HepG2 (cell line): ENCODE measurements around the gene FAM3D. TPM values are rescaled to one million over a fixed set of nuclear protein-coding genes. Genes with fewer than 3 reads are reported as not detected.

Experiments
- CHCHD3 ChIP-seq: sonication (generic); formaldehyde crosslinking; IDR thresholded peaks from 2 replicates; pipeline ENCODE4 v1.8.0; 2022; ENCODE audit warnings: mild to moderate bottlenecking, missing genetic modification reagents, moderate library complexity
- FLYWCH1 ChIP-seq: sonication (generic); formaldehyde crosslinking; IDR thresholded peaks from 2 replicates; pipeline ENCODE4 v1.8.1; 2023; ENCODE audit warnings: mild to moderate bottlenecking, missing genetic modification reagents
- KDM1A ChIP-seq: IDR thresholded peaks from 2 replicates; pipeline ENCODE4 v1.6.1; 2016; ENCODE audit warnings: missing compliant biosample characterization
- MLLT10 ChIP-seq: sonication (generic); formaldehyde crosslinking; IDR thresholded peaks from 2 replicates; pipeline ENCODE4 v1.4.0; 2020; ENCODE audit warnings: missing genetic modification reagents
- SIN3B ChIP-seq: fragments of 150-350 bp; IDR thresholded peaks from 2 replicates; pipeline ENCODE4 v1.6.1; 2014; ENCODE audit warnings: low read length
- SNAPC2 ChIP-seq: sonication (generic); formaldehyde crosslinking; IDR thresholded peaks from 2 replicates; pipeline ENCODE4 v1.8.1; 2022; ENCODE audit warnings: mild to moderate bottlenecking, missing genetic modification reagents
- STAT5B ChIP-seq: sonication (generic); formaldehyde crosslinking; IDR thresholded peaks from 2 replicates; pipeline ENCODE4 v1.4.0; 2020; ENCODE audit warnings: missing genetic modification reagents
- TAF15 ChIP-seq: fragments of 200-400 bp; formaldehyde crosslinking; IDR thresholded peaks from one replicate; pipeline ENCODE4 v1.6.1; 2018; ENCODE audit warnings: mild to moderate bottlenecking, low read depth, low read length; ENCODE audit not compliant: poor library complexity, severe bottlenecking
- XBP1 ChIP-seq: sonication (generic); formaldehyde crosslinking; IDR thresholded peaks from 2 replicates; pipeline ENCODE4 v1.5.0; 2020; ENCODE audit warnings: missing genetic modification reagents
- ZNF484 ChIP-seq: sonication (generic); formaldehyde crosslinking; IDR thresholded peaks from 2 replicates; pipeline ENCODE4 v1.5.1; 2020; ENCODE audit warnings: mild to moderate bottlenecking, low read depth, missing genetic modification reagents, borderline replicate concordance
- ZNF790 ChIP-seq: sonication (generic); formaldehyde crosslinking; IDR thresholded peaks from 2 replicates; pipeline ENCODE4 v1.8.0; 2022; ENCODE audit warnings: missing genetic modification reagents, mild to moderate bottlenecking, borderline replicate concordance
- ZNF816 ChIP-seq: sonication (generic); formaldehyde crosslinking; IDR thresholded peaks from 2 replicates; pipeline ENCODE4 v1.8.0; 2022; ENCODE audit warnings: missing genetic modification reagents, mild to moderate bottlenecking, borderline replicate concordance
- polyA plus RNA-seq, 8 experiments: library from polyadenylated mRNA; depleted of rRNA in 3 of 8; stranded (reverse) in 7 of 8; unstranded in 1 of 8; fragments of >200 nt; fragmentation: Illumina TruSeq in 4 of 8; extraction: Trizol in 4 of 8; gene quantifications; 2 replicates each; pipeline versions ENCODE4 v1.2.1 to v1.2.3, GENCODE V29; 2011 to 2016; ENCODE audit warnings: low read depth in 4 of 8, missing spikeins in 1 of 8, mixed read lengths in 1 of 8; ENCODE audit not compliant: insufficient read depth in 1 of 8
- total RNA-seq, 5 experiments: library from RNA; depleted of rRNA; stranded (reverse); fragments of >200 nt; fragmentation: Illumina TruSeq; extraction: Trizol; gene quantifications; 2 replicates each; pipeline ENCODE4 v1.2.3, GENCODE V29; 2016; ENCODE audit warnings: low read depth in 1 of 5
- TF ChIP-seq, protein P1 (sequence below): sonication (generic); formaldehyde crosslinking; IDR thresholded peaks from 2 replicates; pipeline ENCODE4 v1.5.0; 2020; ENCODE audit warnings: missing genetic modification reagents
- TF ChIP-seq, protein P2 (sequence below): sonication (generic); formaldehyde crosslinking; IDR thresholded peaks from 2 replicates; pipeline ENCODE4 v1.4.0; 2020; ENCODE audit warnings: missing genetic modification reagents
- TF ChIP-seq, protein P3 (sequence below): conservative IDR thresholded peaks from 2 replicates; pipeline ENCODE4 v1.6.1; 2018; ENCODE audit warnings: missing genetic modification reagents
- TF ChIP-seq, protein P4 (sequence below): sonication (generic); formaldehyde crosslinking; IDR thresholded peaks from 2 replicates; pipeline ENCODE4 v1.8.0; 2022; ENCODE audit warnings: mild to moderate bottlenecking, missing genetic modification reagents, borderline replicate concordance
- TF ChIP-seq, protein P5 (sequence below): sonication (generic); formaldehyde crosslinking; IDR thresholded peaks from 2 replicates; pipeline ENCODE4 v1.4.0; 2020; ENCODE audit warnings: mild to moderate bottlenecking, missing genetic modification reagents
- TF ChIP-seq, protein P6 (sequence below): sonication (generic); formaldehyde crosslinking; IDR thresholded peaks from 2 replicates; pipeline ENCODE4 v1.5.0; 2020; ENCODE audit warnings: mild to moderate bottlenecking, missing genetic modification reagents, moderate library complexity
- TF ChIP-seq, protein P7 (sequence below): sonication (generic); formaldehyde crosslinking; IDR thresholded peaks from 2 replicates; pipeline ENCODE4 v1.8.1; 2022; ENCODE audit warnings: mild to moderate bottlenecking, missing genetic modification reagents

Gene FAM3D
- total and polyA plus RNA-seq, 2 of the 13 experiments (the other 11 are each of a cell fraction or from before 2014, with no cell fraction given): not detected

DNA sequence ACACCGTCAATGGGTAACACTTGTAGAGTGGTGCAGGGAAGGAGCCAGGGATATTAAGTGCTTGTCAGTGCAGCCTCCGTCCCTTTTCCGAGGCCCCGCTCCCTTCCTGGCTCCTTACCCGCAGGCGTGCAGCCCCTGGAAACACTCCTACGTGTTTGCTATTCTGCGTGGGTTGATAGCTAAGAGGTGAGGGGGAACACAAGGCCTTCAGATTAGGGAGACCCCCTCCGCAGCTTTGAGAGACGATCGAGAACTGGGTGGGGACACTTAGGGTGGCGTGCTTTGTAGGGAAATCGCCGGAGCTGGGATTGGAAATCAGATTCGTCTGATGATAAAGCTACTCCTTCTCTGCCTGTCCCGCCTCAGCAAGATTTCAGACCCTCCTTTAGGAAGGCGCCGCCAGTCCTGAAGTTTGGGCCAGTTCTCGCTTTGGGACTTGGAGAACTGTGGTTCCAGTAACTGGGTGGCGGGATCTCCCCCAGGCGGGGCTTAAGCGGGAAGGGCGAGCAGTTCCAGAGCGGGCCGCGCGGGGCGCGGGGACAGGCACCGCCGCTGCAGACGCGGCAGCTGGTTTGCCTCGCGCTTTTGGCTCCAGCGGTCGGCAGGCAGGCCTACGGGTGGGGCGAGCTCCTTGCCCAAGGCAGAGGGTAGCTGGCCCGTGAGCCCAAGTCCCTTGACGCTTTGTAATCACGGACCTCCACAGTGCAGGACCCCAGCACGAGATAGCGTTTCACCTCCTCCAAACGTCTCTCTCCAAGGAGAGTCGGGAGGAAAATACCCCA is 81.4 kb downstream of the FAM3D start (continued):
- TF ChIP-seq MLLT10 (CRISPR knock-in tag) (no peak), SNAPC2 (CRISPR knock-in tag) (no peak), FLYWCH1 (CRISPR knock-in tag) (no peak), ZNF816 (no peak), ZNF790 (CRISPR knock-in tag) (no peak), SIN3B (no peak), TAF15 (no peak), KDM1A (no peak), ZNF484 (CRISPR knock-in tag) (no peak), CHCHD3 (CRISPR knock-in tag) (no peak), STAT5B (CRISPR knock-in tag) (no peak), XBP1 (no peak)
- TF ChIP-seq, protein P1, sequence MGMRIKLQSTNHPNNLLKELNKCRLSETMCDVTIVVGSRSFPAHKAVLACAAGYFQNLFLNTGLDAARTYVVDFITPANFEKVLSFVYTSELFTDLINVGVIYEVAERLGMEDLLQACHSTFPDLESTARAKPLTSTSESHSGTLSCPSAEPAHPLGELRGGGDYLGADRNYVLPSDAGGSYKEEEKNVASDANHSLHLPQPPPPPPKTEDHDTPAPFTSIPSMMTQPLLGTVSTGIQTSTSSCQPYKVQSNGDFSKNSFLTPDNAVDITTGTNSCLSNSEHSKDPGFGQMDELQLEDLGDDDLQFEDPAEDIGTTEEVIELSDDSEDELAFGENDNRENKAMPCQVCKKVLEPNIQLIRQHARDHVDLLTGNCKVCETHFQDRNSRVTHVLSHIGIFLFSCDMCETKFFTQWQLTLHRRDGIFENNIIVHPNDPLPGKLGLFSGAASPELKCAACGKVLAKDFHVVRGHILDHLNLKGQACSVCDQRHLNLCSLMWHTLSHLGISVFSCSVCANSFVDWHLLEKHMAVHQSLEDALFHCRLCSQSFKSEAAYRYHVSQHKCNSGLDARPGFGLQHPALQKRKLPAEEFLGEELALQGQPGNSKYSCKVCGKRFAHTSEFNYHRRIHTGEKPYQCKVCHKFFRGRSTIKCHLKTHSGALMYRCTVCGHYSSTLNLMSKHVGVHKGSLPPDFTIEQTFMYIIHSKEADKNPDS: no peak
- TF ChIP-seq, protein P2, sequence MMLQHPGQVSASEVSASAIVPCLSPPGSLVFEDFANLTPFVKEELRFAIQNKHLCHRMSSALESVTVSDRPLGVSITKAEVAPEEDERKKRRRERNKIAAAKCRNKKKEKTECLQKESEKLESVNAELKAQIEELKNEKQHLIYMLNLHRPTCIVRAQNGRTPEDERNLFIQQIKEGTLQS (CRISPR knock-in tag): no peak
- TF ChIP-seq, protein P3, sequence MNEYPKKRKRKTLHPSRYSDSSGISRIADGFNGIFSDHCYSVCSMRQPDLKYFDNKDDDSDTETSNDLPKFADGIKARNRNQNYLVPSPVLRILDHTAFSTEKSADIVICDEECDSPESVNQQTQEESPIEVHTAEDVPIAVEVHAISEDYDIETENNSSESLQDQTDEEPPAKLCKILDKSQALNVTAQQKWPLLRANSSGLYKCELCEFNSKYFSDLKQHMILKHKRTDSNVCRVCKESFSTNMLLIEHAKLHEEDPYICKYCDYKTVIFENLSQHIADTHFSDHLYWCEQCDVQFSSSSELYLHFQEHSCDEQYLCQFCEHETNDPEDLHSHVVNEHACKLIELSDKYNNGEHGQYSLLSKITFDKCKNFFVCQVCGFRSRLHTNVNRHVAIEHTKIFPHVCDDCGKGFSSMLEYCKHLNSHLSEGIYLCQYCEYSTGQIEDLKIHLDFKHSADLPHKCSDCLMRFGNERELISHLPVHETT (CRISPR knock-in tag): no peak
- TF ChIP-seq, protein P4, sequence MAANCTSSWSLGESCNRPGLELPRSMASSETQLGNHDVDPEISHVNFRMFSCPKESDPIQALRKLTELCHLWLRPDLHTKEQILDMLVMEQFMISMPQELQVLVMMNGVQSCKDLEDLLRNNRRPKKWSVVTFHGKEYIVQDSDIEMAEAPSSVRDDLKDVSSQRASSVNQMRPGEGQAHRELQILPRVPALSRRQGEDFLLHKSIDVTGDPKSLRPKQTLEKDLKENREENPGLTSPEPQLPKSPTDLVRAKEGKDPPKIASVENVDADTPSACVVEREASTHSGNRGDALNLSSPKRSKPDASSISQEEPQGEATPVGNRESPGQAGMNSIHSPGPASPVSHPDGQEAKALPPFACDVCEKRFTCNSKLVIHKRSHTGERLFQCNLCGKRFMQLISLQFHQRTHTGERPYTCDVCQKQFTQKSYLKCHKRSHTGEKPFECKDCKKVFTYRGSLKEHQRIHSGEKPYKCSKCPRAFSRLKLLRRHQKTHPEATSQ: no peak
- TF ChIP-seq, protein P5, sequence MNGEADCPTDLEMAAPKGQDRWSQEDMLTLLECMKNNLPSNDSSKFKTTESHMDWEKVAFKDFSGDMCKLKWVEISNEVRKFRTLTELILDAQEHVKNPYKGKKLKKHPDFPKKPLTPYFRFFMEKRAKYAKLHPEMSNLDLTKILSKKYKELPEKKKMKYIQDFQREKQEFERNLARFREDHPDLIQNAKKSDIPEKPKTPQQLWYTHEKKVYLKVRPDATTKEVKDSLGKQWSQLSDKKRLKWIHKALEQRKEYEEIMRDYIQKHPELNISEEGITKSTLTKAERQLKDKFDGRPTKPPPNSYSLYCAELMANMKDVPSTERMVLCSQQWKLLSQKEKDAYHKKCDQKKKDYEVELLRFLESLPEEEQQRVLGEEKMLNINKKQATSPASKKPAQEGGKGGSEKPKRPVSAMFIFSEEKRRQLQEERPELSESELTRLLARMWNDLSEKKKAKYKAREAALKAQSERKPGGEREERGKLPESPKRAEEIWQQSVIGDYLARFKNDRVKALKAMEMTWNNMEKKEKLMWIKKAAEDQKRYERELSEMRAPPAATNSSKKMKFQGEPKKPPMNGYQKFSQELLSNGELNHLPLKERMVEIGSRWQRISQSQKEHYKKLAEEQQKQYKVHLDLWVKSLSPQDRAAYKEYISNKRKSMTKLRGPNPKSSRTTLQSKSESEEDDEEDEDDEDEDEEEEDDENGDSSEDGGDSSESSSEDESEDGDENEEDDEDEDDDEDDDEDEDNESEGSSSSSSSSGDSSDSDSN (CRISPR knock-in tag): peak; percentile 72
- TF ChIP-seq, protein P6, sequence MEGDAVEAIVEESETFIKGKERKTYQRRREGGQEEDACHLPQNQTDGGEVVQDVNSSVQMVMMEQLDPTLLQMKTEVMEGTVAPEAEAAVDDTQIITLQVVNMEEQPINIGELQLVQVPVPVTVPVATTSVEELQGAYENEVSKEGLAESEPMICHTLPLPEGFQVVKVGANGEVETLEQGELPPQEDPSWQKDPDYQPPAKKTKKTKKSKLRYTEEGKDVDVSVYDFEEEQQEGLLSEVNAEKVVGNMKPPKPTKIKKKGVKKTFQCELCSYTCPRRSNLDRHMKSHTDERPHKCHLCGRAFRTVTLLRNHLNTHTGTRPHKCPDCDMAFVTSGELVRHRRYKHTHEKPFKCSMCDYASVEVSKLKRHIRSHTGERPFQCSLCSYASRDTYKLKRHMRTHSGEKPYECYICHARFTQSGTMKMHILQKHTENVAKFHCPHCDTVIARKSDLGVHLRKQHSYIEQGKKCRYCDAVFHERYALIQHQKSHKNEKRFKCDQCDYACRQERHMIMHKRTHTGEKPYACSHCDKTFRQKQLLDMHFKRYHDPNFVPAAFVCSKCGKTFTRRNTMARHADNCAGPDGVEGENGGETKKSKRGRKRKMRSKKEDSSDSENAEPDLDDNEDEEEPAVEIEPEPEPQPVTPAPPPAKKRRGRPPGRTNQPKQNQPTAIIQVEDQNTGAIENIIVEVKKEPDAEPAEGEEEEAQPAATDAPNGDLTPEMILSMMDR (CRISPR knock-in tag): peak; percentile 68
- TF ChIP-seq, protein P7, sequence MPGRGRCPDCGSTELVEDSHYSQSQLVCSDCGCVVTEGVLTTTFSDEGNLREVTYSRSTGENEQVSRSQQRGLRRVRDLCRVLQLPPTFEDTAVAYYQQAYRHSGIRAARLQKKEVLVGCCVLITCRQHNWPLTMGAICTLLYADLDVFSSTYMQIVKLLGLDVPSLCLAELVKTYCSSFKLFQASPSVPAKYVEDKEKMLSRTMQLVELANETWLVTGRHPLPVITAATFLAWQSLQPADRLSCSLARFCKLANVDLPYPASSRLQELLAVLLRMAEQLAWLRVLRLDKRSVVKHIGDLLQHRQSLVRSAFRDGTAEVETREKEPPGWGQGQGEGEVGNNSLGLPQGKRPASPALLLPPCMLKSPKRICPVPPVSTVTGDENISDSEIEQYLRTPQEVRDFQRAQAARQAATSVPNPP (CRISPR knock-in tag): no peak
